ENCODE measurements around the gene WFDC13.
"Not testable (repeated sequence)": the region's sequence is repeated elsewhere in the genome, so short reads cannot be mapped to it uniquely, and the experiment has no call there.

Gene WFDC13, protein sequence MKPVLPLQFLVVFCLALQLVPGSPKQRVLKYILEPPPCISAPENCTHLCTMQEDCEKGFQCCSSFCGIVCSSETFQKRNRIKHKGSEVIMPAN

DNA sequence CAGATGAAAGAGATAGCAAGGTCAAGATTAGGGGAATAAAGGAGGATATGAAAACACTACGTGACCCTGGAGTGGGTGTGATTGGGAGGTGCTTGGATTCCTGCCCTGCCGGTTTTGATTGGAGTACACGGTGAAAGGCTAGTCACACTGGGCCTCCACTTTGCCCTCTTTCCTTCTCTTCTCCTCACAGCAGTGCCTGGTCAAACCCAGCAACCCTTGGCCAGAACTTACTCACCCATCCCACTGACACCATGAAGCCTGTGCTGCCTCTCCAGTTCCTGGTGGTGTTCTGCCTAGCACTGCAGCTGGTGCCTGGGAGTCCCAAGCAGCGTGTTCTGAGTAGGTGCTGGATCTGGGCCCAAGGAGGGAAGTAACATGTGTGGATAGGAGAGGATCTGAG is at the start of gene WFDC13:
Gene WFDC13, plus strand, starts transcription at position 166 of the 400 bp plus-strand sequence. Its CDS starts 86 bp downstream, at position 252.
- no peak for DNase-seq (ENCODE audit: low read depth in 2 of 2)

DNA sequence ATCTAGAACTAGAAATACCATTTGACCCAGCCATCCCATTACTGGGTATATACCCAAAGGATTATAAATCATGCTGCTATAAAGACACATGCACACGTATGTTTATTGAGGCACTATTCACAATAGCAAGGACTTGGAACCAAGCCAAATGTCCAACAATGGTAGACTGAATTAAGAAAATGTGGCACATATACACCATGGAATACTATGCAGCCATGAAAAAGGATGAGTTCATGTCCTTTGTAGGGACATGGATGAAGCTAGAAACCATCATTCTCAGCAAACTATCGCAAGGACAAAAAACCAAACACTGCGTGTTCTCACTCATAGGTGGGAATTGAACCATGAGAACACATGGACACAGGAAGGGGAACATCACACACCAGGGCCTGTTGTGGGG is 44.8 kb upstream of the WFDC13 start:
- DNase-seq (ENCODE audit: low read depth in 2 of 2): not testable (repeated sequence)

DNA sequence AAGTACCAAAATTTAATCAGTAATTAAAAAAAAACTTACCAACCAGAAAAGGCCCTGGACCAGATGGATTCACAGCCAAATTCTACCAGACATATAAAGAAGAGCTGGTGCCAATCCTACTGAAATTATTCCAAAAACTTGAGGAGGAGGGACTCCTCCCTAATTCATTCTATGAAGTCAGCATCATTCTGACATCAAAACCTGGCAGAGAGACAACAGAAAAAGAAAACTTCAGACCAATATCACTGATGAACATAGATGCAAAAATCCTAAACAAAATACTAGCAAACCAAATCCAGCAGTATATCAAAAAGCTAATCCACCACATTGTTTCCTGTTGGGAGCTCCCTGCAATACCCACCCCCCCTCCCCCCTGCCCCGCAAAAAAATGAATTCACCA is 31.7 kb upstream of the WFDC13 start, which contains the start of gene WFDC11:
Gene WFDC11, minus strand, starts transcription at position 101 of the 400 bp plus-strand sequence. CDS start 19,639 bp downstream, outside the sequence.
- no peak for DNase-seq (ENCODE audit: low read depth in 2 of 2)

DNA sequence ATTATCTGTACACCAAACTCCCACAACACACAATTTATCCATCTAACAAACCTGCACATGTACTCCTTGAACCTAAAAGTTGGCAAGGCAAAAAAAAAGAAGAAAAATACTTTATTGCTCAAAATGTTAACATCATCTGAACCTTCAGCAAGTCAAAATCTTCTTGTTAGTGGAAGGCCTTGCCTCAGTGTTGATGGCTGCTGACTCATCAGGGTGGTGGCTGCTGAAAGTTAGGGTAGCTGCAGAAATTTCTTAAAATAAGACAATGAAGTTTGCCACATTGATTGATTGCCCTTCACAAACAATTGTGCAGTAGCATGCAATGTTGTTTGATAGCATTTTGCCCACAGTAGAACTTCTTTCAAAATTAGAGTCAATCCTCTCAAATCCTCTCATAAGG is 29.1 kb upstream of the WFDC13 start:
- DNase-seq (ENCODE audit: low read depth in 2 of 2): no peak

DNA sequence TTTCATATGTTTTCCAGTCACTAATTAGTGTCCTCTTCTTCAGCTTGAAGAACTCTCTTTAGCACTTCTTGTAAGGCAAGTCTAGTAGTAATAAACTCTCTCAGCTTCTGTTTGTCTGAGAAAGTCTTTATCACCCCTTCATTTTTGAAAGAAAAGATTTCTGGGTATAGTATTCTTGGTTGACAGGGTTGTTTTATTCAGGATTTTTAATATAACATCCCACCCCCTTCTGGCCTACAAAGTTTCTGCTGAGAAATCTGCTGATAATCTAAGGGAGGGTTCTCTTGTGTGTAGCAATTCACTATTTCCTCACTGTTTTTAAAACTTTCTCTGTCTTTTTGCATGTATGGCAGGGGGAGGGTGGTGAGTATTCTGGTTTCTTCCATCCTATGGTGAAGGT is 22.2 kb upstream of the WFDC13 start:
- DNase-seq (ENCODE audit: low read depth in 2 of 2): no peak

DNA sequence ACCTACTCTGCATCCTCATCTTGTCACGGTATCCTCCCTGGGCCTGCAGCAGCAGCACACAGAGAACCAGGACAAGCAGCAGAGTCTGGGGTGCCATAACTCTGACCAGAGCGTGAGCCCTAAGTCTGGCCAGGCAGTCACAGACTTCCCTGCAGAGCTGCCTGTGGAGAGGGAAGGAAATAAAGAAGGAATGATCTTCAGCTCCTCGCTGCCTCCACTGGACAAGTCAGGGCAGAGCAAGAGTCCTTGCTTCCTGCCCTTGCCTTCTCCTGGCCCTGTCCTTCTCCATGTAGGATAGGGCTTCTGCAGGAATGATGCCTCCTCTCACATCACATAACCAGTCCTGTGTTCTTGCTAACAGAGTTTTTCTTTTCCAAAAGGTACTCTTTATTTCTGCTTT is 15.9 kb upstream of the WFDC13 start:
- no peak for DNase-seq (ENCODE audit: low read depth in 2 of 2)

DNA sequence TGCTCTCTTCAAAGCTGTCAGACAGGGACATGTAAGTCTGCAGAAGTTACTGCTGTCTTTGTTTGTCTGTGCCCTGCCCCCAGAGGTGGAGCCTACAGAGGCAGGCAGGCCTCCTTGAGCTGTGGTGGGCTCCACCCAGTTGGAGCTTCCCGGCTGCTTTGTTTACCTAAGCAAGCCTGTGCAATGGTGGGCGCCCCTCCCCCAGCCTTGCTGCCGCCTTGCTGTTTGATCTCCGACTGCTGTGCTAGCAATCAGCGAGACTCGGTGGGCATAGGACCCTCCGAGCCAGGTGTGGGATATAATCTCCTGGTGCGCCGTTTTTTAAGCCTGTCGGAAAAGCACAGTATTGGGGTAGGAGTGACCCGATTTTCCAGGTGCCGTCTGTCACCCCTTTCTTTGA is 8.5 kb upstream of the WFDC13 start:
- DNase-seq (ENCODE audit: low read depth in 2 of 2): not testable (repeated sequence)

DNA sequence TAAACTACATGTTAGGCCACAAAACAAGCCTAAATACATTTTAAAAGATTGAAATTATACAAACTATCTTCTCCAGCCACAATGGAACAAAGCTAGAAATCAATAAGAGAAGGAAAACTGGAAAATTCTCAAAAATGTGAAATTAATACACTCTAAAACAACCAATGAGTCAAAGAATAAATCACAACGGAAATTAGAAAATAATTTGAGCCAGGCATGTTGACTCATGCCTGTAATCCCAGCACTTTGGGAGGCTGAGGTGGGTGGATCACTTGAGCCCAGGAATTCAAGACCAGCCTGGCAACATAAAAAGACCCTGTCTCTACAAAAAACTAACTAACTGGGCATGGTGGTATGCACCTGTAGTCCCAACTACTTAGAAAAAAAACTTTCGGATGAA is 6.3 kb upstream of the WFDC13 start:
- no peak for DNase-seq (ENCODE audit: low read depth in 2 of 2)

DNA sequence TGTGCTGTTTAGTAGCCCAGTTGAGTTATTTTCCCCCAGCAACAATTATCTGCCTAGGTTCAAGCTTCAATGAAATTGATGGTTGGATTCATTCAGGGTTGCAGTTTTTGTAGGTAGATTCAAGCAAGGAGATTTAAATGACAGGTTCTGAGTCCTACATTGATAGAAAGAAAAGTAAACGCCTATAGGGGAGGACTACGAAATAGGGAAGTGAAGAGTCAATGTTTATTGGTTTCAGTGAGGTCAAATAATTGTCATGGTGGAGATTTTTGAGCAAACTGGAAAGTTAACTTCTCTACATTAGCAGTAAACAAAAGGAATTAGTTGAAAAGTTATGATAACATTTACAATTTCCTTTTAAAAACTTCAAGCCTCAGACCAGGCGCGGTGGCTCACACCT is 734 bp upstream of the WFDC13 start:
- no peak for DNase-seq (ENCODE audit: low read depth in 2 of 2)

DNA sequence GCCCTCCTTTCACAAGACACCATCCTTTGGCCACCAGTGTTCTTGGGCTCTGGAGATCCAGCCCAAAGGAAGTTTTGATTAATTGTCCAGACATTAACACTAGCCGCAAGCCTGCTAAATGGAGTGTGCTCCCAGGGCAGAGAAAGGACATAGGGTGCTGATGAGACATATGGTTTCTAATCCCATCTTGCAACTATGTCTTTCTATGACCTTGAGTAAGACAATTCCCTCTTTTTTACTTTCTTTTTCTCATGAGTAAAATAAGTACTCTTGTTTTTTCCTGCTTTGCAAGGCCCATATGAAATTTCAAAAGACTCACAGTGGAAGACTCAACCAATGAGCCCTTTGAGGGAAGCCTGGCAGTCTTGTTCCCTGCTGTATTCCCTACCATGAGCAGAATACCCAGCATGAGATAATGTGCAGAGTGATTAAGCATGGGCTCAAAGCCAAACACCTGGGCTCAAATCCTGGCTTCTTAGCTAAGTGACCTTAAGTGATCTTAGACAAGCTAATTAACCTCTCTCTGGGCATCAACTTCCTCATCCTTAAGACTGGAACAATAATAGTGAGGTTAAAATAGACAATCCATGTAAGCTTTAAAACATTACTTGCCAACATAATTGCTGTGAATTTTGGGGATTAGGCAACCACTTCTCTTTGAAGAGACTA is 3.3 kb downstream of the WFDC13 start, which contains the start of gene WFDC10B:
Gene WFDC10B, minus strand, starts transcription at position 51 of the 669 bp plus-strand sequence. CDS start 19,027 bp downstream, outside the sequence.
- DNase-seq (ENCODE audit: low read depth in 2 of 2): no peak

DNA sequence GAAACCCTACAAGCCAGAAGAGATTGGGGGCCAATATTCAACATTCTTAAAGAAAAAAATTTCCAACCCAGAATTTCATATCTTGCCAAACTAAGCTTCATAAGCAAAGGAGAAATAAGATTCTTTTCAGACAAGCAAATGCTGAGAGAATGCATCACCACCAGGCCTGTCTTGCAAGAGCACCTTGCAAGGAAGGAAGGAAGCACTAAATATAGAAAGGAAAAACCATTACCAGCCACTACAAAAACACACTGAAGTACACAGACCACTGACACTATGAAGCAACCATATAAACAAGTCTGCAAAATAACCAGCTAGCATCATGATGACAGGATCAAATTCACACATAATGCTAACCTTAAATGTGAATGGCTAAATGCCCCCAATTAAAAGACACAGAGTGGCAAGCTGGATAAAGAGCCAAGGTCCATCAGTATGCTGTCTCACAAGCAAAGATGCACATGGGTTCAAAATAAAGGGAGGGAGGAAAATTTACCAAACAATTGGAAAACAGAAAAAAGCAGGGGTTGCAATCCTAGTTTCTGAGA is 14.4 kb downstream of the WFDC13 start:
- not testable (repeated sequence) for DNase-seq (ENCODE audit: low read depth in 2 of 2)

DNA sequence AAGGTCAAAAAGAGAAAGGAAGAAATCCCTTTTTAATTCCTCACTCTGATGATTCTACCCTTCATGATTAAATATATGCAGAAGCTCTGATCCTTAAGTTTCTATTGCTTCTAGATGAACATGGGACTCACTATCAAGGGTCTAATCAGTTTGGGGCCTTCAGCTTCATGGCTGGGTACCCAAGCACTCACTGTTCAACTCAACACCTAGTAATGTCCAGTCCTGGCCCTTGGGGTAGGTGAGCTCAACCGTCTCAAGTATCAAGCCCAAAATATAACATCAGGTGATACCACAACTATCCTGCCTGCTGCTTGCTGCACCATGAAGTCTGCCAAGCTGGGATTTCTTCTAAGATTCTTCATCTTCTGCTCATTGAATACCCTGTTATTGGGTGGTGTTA is 20.2 kb downstream of the WFDC13 start, which contains the start of gene SPINT4:
Gene SPINT4, plus strand, starts transcription at position 301 of the 400 bp plus-strand sequence. Its CDS starts 21 bp downstream, at position 322.
- DNase-seq (ENCODE audit: low read depth in 2 of 2): no peak

DNA sequence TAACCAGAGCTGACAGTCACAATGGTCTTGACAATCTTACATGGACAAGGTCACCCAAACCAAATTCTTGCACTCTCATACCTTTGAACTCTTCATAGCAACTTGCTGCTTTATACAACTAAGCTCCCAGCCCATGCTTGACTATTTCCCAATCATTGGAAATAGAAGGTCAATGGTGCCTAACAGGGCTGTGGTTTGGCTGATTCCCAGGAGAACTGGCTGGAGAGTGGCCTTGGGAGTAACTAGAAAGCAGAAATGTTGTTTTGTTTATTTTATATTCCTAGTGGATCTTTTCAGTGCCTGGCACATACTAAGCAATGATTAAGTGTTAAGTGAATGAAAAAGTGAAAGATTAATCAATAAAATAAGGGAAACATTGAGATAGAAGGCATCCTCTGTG is 23.3 kb downstream of the WFDC13 start:
- no peak for DNase-seq (ENCODE audit: low read depth in 2 of 2)

DNA sequence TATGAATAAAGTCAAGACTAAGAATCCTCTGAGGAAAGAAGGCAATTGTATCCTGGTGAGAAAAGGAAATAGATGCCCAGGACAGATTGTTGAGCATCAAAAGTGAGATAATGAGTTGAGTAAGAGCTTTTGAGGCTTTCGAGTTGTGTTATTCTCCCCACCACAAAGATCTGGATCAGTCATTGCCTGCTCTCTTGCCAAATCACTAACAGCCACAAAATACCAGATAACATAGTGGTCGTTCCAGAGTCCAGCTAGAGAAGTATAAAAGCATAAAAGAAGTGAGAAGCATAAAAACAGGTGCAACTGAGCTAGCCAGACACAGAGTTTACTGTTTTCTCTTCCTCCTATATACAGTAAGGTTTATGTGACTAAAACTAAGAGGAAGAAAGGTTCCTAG is 25.2 kb downstream of the WFDC13 start:
- DNase-seq (ENCODE audit: low read depth in 2 of 2): no peak

DNA sequence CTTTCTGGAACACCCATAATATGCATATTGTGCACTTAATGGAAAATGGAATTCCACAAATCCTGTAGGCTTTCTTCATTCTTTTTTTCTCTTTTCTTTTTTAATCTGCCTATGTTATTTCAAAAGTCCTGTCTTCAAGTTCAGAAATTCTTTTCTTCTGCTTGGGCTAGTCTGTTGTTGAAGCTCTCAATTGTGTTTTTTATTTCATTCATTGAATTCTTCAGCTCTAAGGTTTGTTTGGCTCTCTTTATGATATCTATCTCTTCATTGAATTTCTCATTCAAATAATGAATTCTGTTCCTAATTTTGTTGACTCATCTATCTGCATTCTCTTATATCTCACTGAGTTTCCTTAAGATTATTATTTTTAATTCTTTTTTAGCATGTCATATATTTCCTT is 30.4 kb downstream of the WFDC13 start:
- no peak for DNase-seq (ENCODE audit: low read depth in 2 of 2)

DNA sequence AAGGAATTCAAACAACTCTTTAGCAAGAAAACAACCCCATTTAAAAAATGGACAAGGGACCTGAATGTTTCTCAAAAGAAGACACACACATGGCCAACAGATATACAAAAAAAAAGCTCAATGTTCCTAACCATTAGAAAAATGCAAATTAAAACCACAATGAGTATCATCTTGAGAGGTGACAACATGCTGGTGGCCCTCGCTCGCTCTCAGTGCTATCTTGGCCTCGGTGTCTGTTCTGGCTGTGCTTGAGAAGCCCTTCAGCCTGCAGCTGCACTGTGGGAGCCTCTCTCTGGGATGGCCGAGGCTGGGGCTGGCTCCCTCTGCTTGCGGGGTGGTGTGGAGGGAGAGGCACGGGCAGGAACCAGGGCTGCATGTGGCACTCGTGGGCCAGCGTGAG is 33.7 kb downstream of the WFDC13 start:
- DNase-seq (ENCODE audit: low read depth in 2 of 2): no peak

DNA sequence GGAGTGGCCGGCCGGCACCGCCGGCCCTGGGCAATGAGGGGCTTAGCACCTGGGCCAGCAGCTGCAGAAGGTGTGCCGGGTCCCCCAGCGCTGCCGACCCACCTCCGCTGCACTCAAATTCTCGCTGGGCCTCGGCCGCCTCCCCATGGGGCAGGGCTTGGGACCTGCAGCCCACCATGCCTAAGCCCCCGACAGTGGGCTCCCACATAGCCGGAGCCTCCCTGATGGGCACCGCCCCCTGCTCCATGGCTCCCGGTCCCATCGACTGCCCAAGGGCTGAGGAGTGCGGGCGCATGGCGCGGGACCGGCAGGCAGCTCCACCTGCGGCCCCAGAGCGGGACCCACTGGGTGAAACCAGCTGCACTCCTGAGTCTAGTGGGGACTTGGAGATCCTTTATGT is 34.1 kb downstream of the WFDC13 start:
- DNase-seq (ENCODE audit: low read depth in 2 of 2): no peak

DNA sequence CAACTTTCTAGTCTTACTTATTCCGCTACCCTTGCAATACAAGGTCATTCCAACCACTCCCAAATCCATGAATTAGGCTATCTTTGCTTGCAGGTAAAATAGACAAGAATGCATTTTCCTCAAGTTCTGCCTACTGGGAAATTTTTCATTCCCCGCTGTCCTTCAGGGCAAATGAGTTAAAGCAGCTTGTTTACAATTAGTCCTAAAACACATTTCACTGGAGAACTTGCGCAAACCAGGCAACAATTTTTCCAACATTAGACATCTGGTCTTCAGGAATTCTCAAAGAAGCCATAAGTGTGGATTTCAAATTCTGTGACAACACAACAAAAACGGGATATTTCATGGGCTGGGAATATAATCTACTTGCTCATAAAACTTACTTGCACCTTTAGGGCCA is 40.8 kb downstream of the WFDC13 start:
- no peak for DNase-seq (ENCODE audit: low read depth in 2 of 2)

DNA sequence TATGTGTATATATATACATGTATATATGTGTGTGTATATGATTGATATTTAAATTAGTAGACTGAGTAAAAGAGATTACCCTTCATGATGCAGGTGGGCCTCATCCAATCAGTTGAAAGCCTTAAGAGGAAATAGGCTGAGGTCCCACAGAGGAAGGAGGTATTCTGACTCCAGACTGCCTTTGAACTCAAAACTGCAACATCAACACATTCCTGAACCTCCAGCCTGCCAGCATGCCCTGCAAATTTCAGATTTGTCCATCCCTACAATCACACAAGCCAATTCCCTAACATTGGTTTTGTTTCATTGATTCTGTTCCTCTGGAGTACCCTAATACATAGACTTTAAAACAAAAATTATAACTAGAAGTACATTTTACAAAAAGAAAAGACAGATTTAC is 43.2 kb downstream of the WFDC13 start:
- no peak for DNase-seq (ENCODE audit: low read depth in 2 of 2)

DNA sequence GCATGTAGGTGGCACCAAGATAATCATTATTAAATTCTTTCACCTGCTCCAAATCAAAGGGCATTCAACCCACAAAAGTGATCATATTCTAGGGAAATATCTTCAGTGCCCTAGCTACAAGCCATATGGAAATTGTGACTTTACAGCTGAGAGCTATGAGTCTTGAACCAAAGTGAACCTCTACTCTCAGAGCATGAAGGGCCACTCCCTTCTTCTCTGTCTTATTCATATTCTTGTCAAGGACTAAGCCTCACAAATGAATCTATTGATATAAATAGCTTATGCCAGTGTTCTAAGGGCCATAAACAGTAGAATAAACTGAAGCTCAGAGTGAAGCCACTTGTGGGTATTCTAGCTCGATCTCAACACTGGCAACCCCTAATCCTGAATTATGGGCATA is 49.9 kb downstream of the WFDC13 start:
- no peak for DNase-seq (ENCODE audit: low read depth in 2 of 2)

DNA sequence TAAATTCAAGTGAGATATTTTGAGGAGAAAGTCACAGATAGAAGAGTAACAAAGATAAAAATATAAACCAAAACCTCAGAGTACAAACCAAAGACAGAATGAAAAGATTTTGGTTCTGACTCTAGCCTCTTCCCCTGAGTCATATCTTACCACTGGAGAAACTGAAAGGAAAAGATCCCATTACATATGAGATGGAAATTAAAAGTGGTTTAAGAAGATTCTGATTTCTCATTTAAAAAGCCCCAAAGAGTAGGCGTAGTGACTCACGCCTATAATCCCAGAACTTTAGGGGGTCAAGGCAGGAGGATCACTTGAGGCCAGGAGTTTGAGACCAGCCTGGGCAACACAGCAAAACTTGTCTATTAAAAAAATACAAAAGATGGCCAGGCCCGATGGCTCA is 50.9 kb downstream of the WFDC13 start:
- no peak for DNase-seq (ENCODE audit: low read depth in 2 of 2)

DNA sequence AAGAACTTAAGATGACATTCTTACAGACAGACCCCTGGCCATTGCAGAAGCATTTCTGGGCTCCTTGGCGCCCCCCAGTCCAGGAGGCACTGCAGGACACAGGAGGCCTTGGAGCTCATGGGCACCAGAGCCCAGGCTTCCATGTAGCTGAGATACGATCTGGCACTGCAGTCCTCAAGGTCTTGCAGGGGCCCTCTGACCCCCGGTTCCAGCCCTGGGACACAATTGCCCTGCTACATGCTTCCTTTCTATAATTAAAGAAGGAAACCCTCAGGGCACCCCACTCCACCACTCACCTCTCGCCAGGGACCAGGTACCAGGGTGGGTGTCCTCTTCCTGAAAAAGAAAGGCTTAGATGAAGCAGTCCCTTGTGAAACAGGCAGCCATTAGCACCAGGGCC is 56.3 kb downstream of the WFDC13 start:
- DNase-seq (ENCODE audit: low read depth in 2 of 2): no peak
